Subcutaneous adipose tissue (tissue), 4 donors: Measurements from ENCODE around the gene PDE6H. TPM values are rescaled to one million over a fixed set of nuclear protein-coding genes. Genes with fewer than 3 reads are reported as not detected.

Source experiments
- total RNA-seq, 4 donors: library from RNA; depleted of rRNA; stranded (reverse); fragments of >200 nt; gene quantifications; one replicate each; pipeline ENCODE4 v1.1.0, GENCODE V29; 2016
- TF ChIP-seq, protein P1 (sequence below): fragments of 450-650 bp; IDR thresholded peaks from one replicate; pipeline ENCODE4 v1.5.1; 2016; ENCODE audit warnings: low read depth, mild to moderate bottlenecking, control low read depth, antibody characterized with exemption, moderate library complexity

PDE6H gene
- total RNA-seq, 4 donors from 2014 or later, result not detected

DNA sequence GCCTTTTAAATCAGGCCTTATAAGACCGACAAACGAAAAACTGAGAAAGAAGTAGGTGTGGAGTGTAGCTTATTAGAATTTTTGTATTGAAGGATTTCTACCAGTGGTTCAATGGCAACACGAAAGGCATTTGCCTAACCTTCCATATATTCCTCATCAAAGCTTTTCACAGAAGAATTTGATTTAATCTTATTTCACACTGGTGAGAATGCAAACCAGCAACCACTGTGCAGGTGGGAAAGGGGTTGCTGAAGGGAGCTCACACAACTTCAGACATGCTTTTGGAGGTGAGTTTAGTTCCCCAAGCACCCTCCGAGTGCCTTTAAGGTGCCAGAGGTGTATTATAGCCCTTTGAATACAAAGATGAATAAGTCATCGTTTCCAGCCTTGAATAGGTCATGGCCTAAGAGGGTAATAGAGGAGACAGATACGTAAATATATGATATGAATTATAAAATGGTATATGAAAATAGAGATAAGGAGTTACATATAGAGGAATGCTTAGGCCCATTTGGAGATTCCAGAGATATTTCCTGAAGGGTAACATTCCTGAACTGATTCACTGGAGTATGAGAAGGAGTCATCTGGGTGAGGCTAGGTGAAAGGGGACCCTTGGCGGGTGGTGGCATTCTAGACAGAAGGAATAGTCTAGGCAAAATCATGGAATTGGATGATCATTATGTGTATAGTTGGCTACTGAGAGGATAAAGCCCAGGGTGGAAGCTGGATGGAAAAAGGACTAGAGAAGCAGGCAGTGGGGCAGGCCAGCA is 40.9 kb upstream of the PDE6H start:
- TF ChIP-seq, protein P1, sequence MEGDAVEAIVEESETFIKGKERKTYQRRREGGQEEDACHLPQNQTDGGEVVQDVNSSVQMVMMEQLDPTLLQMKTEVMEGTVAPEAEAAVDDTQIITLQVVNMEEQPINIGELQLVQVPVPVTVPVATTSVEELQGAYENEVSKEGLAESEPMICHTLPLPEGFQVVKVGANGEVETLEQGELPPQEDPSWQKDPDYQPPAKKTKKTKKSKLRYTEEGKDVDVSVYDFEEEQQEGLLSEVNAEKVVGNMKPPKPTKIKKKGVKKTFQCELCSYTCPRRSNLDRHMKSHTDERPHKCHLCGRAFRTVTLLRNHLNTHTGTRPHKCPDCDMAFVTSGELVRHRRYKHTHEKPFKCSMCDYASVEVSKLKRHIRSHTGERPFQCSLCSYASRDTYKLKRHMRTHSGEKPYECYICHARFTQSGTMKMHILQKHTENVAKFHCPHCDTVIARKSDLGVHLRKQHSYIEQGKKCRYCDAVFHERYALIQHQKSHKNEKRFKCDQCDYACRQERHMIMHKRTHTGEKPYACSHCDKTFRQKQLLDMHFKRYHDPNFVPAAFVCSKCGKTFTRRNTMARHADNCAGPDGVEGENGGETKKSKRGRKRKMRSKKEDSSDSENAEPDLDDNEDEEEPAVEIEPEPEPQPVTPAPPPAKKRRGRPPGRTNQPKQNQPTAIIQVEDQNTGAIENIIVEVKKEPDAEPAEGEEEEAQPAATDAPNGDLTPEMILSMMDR, result no peak

DNA sequence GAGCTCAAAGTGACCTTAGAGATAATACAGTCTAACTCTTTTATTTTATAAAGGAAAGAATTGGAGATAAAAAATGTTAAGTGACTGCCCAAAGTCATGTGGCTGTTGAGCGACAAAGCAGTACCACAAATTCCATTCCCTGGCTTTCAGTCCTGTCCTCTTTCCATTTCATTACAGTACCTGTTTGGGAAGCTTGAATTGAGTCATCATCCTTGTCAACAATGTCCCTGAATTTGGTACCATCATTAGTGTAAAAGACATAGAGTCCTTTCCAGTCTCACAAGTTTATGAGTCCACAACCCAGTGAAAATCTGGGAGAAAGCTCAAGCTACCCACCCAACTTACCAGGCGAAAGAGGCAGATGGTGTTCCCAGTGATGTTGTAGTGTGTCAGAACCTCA is 38.3 kb upstream of the PDE6H start:
- TF ChIP-seq, protein P1, result no peak

DNA sequence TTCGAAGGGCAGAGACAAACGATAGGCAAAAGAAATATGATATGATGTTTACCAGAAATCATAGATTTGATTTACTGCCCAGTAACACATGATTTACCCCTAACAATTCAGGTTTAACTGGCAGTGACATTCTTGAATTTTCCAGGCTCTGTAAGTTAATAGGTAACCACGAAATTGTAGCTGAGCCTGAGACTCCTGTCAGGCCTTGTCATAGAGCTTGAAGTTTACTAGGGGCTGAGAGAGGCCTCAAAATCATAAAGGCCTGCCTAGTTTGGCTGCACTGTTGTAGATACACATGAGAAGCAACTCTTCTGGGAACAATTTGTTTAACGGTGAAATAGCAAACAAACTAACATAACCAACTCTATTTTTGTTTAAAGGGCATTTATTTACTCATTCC is 37.8 kb upstream of the PDE6H start:
- TF ChIP-seq, protein P1, result no peak

DNA sequence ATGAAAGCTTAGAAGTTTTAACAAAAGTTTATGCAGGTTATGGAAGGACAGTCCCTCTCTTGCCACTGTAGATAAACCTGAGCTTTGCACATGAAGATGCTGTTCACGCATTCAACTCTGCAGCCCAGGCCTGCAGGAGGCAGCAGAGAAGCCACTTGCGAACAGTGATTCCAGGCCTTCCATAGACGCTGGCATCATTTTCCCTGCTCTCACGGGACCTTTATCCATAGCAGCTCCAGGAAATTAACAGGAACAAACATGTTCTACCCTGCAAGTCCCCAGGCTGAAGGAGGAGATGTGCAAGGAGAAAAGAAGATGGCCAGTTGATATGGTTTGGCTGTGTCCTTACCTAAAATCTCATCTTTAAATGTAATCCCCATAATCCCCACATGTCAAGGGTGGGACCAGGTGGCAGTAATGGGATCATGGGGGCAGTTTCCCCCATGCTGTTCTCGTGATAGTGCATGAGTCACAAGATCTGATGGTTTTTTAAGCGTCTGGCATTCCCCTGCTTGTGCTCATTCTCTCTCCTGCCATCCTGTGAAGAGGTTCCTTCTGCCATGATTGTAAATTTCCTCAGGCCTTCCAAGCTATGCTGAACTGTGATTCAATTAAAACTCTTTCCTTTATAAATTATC is 36.5 kb upstream of the PDE6H start:
- TF ChIP-seq, protein P1, result no peak

DNA sequence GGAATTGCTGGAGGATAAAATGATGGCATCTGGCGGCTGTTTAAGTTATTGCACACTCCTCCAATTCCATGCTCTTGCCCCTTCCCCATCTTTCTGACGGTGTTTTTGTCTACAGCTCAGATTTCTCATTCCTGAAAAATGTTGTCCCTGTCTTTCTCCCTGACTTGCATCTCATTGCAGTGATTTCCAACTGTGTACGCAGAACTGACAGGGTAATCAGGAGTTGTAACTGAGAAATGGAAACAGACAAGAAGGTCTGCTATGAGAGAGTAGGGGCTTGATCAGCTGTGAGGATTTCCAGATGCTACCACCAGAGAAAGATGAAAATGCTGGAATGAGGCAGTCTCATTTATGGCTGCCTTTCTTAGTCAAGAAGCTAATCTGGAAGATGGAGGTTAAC is 35.8 kb upstream of the PDE6H start:
- TF ChIP-seq, protein P1, result no peak

DNA sequence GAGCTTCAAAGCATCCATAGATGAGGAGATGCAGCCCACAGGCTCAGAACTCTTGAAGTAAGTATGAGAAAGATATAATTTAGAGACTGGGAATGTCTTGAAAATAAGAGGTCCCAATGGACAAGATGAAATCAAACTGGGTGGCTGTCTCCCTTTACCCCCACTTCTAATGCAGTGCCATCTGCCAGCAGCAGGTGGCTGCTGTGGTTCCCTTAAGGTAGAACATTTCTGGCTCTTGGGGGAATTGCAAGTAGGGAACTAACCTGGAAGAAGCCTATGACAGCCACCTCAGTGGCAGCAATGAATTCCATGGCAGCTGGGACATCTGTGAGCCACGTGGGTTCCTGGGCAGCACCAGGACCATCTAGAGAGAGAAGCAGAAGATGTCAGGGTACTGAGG is 35.2 kb upstream of the PDE6H start:
- TF ChIP-seq, protein P1, result no peak

DNA sequence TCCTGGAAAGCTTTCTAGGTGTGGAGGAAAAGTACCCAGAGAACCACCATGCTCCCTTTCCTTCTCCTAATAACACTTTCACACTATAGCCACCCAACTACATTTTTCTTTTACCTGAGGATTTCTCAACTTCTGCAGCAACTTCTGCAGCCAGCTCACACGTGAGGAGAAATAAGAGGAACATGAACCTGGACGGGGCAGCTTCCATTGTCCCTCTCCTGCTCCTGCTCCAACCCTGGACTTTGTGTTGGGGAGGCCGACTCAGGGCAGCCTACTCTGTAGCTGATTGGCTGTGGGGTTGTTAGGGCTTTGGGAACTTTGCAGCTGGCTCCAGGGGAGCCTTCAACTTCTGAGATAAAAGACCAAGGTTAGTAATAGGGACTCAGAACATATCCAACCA is 34.5 kb upstream of the PDE6H start, which contains the start of gene ERP27:
Gene ERP27, minus strand, starts transcription at position 237 of the 400 bp plus-strand sequence. Its CDS starts 29 bp downstream, at position 208.
- TF ChIP-seq, protein P1, result no peak
